ENCODE results near the gene NAPB.

DNA sequence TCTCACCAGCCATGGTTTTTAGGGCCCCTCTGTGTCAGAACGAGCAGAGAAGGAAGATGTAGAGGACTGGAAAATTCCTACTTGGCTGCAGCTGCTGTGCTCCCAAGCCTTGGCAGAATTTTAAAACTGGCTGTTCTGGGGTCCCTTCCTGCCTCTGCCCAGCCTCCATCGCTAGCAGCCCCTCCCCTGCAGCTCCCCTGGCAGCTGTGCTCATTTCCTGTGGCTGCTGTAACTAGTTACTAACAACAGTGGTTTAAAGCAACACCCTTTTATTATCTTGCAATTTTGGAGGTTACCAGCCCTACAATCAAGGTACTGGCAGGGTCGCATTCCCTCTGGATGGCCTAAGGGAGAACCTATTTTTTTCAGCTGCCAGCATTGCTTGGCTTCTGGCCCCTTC, 35.1 kb upstream of the NAPB start:
- no peak for TF ChIP-seq CTCF (IDR thresholded peaks at IDR 0.05)
- no peak for TF ChIP-seq POLR2A (IDR thresholded peaks at IDR 0.05)
- TF ChIP-seq POLR2AphosphoS5 (IDR thresholded peaks at IDR 0.05): no peak

Data from transverse colon (tissue), 4 donors.